Ramos (cell line): ENCODE measurements around the gene TOPAZ1.

Experiments
- in situ Hi-C: fragments of 300-500 bp; cut with MboI; formaldehyde crosslinking; loops from one replicate; pipeline ENCODE4 v1.14.3; 2022; ENCODE audit warnings: low sequenced_read_pairs; ENCODE audit not compliant: unreplicated experiment

TOPAZ1 gene

GRCh38 chr3:44240061-44240460 is 1.6 kb upstream of the TOPAZ1 start:
- in situ Hi-C loops, result no loop called here

- in situ Hi-C loops, result no loop called here
Measured at GRCh38 chr3:44242721-44243120, 1.0 kb downstream of the TOPAZ1 start.

- in situ Hi-C loops, result no loop called here
Measured at GRCh38 chr3:44248152-44248551, 6.5 kb downstream of the TOPAZ1 start.

- in situ Hi-C loops, result no loop called here
Measured at GRCh38 chr3:44252332-44252959, 10.8 kb downstream of the TOPAZ1 start.

- in situ Hi-C loops, result no loop called here
Measured at GRCh38 chr3:44259404-44259803, 17.7 kb downstream of the TOPAZ1 start.

GRCh38 chr3:44264146-44264545 is 22.5 kb downstream of the TOPAZ1 start:
- in situ Hi-C loops, result no loop called here

GRCh38 chr3:44265815-44266214 is 24.1 kb downstream of the TOPAZ1 start:
- in situ Hi-C loops, result no loop called here

GRCh38 chr3:44272191-44272590 is 30.5 kb downstream of the TOPAZ1 start:
- in situ Hi-C loops, result no loop called here

- in situ Hi-C loops, result no loop called here
Measured at GRCh38 chr3:44277925-44278324, 36.2 kb downstream of the TOPAZ1 start.

- in situ Hi-C loops, result no loop called here
Measured at GRCh38 chr3:44280077-44280476, 38.4 kb downstream of the TOPAZ1 start.

- in situ Hi-C loops, result no loop called here
Measured at GRCh38 chr3:44280631-44281030, 38.9 kb downstream of the TOPAZ1 start.

- in situ Hi-C loops, result no loop called here
Measured at GRCh38 chr3:44284949-44285348, 43.3 kb downstream of the TOPAZ1 start.

- in situ Hi-C loops, result no loop called here
Measured at GRCh38 chr3:44289882-44290462, 48.3 kb downstream of the TOPAZ1 start.

GRCh38 chr3:44292276-44292675 is 50.6 kb downstream of the TOPAZ1 start:
- in situ Hi-C loops, result no loop called here

- in situ Hi-C loops, result no loop called here
Measured at GRCh38 chr3:44292947-44293346, 51.3 kb downstream of the TOPAZ1 start.

GRCh38 chr3:44297255-44297654 is 55.6 kb downstream of the TOPAZ1 start:
- in situ Hi-C loops, result no loop called here

- in situ Hi-C loops, result no loop called here
Measured at GRCh38 chr3:44301746-44302145, 60.1 kb downstream of the TOPAZ1 start.

- in situ Hi-C loops, result no loop called here
Measured at GRCh38 chr3:44309500-44309899, 67.8 kb downstream of the TOPAZ1 start.

GRCh38 chr3:44318891-44319311 is 77.2 kb downstream of the TOPAZ1 start:
- in situ Hi-C loops, result no loop called here

- in situ Hi-C loops, result no loop called here
Measured at GRCh38 chr3:44321335-44321734, 79.6 kb downstream of the TOPAZ1 start.

GRCh38 chr3:44323341-44323955 is 81.8 kb downstream of the TOPAZ1 start:
- in situ Hi-C loops, result no loop called here

GRCh38 chr3:44324584-44324983 is 82.9 kb downstream of the TOPAZ1 start:
- in situ Hi-C loops, result no loop called here
